Activated T-helper 1 cell treated with anti-CD3 and anti-CD28 coated beads, Interleukin-2, amount 50 U/mL, for 16 hours (primary cell): Measurements from ENCODE around the gene KCNJ12.
"Not testable (repeated sequence)": the region's sequence is repeated elsewhere in the genome, so short reads cannot be mapped to it uniquely, and the experiment has no call there.

Experiments
- DNase-seq, 2 donors: peaks; one replicate each; pipeline ENCODE4 v3.0.0-alpha.2; 2020; ENCODE audit warnings: low read depth in 1 of 2, low spot score in 1 of 2

Gene KCNJ12

GRCh38 chr17:21405904-21406400 lies 29.8 kb downstream of the KCNJ12 start:
- DNase-seq: not testable (repeated sequence)

DNA sequence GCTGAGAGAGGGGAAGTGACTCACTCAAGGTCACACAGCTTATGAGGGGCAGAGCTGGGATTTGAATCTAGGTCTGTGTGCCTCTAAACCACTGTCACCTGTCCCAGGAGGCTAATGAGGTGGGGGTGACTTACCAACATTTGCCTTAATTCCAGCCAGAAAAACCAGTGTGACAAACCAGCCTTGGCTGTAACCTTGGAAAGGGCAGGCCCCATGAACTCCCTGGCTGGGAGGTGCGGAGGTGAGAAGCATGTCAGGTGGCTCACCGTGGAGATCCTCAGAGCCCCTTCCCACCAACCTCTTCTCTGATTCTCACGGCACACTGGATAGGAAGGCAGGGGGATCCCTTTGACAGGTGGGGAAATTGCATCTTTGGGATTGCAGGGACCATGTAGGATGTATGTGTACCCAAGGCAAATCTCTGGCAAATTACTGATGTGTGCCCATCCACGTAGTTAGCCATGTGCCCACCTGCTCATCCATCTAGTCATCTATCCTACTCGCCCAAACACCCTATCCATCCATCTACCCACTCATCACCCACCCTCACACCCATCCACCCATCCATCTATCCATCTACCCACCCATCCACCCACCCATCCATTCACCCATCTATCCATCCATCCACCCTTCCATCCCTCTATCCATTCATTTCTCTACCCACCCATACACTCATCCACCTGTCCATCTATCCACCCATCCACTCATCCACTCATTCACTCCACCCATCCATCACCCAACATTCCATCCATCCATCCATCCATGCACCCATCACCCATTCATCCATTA lies 30.7 kb downstream of the KCNJ12 start:
- not testable (repeated sequence) for DNase-seq

GRCh38 chr17:21407752-21408151 lies 31.6 kb downstream of the KCNJ12 start:
- DNase-seq: not testable (repeated sequence)

DNA sequence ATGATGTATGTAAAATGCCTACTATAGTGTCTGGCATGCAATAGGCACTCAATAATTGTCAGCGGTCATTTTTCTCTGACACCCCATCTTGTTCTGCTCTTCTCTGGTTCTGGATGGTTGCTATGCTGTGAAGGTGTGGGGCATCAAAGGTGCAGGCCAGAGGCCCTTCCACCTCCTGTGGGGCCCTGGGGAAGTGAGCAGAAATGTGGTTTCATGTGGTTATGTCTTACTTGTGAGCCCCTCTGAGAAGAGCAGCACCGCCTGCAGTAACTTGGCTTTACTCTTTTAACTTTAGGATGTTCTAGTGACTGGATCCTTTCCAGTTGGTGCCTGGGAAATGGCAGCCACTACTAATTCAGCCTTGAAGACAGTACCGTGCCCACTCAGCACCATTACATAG lies 32.1 kb downstream of the KCNJ12 start:
- DNase-seq: not testable (repeated sequence)

GRCh38 chr17:21408766-21409300 lies 32.7 kb downstream of the KCNJ12 start:
- DNase-seq: not testable (repeated sequence)

GRCh38 chr17:21409388-21409787 lies 33.2 kb downstream of the KCNJ12 start:
- DNase-seq: not testable (repeated sequence)

GRCh38 chr17:21409971-21410370 lies 33.8 kb downstream of the KCNJ12 start:
- not testable (repeated sequence) for DNase-seq

DNA sequence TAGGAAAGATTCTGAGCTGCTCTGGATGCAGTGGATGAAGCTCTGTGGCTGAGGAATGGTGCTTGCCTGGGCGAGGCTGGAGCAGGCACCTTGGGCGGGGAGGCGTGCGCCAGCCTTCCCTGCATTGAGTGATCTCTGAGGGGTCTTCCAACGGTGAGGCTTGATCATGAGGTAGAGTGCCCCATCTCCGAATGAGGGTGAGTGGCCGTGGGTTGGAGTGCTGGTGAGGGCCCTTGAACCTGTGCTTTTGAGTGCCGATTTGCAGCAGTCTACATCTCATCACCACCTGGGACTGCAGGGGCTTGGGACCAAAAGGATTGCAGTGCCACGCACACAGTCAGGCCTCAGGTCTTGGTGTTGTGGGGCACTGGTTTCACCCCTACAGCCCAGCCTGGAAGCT lies 34.2 kb downstream of the KCNJ12 start:
- not testable (repeated sequence) for DNase-seq

DNA sequence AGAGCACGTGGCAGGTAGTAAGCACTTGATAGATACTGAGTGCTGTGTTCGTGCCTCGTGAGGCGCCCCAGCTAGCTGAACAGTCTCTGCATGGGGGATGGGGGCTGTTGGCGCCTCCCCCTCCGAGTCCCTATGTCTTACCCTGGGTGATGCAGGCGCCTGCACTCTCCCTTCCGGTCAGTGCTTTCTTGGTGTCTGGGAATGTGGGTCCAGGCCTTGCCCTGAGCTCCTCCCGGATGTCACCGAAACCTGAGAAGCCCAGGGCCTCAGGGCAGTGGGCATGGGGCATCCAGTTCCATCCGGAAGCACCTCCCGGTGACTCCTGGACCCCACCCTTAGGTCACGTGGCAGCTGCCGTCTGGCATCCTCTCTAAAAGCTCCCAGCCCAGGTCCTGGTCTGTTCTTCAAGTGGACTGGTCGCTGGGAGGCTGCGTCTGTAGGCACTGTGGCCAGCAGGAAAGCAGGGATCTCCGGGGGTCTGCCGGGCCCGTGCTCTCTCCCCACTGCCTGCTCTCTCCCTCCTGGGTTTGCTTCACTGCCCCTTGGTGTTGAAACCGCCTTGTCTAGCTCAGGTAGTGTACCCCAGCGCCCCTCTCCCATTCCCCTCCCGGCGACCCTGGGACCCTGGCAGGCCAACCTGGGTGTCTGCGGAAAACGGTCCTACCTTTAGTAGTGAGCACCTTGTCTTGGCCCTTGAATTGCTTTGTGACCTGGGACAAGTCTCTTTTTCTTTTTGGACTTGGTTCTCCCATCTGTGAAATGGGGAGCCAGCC lies 34.9 kb downstream of the KCNJ12 start:
- not testable (repeated sequence) for DNase-seq

DNA sequence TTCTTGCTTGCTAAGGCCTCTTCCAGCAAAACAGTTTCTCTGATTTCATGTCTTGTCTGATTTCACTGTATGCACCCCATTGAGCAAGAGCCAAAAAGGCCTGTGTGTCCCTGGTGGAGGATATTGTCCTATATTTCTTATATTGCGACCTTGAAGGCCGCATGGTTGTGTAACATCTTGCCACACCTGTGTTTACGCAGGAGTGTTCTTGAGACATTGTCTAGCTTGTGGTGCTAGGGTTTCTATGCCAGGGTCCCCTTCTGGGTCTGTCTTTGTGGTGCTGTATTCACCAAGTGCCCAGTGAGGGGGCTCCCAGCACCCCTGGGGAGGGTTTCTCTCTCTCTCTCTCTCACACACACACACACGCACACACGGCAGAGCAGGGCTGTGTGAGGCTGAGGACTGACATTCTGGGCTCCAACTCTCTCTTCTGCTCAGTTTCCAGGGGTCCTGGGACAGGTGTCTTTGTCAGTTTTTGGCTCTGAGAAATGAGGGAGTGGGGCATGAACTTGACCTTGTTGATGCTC lies 35.6 kb downstream of the KCNJ12 start:
- DNase-seq: not testable (repeated sequence)

- DNase-seq: not testable (repeated sequence)
Observed at GRCh38 chr17:21412207-21412681, 36.1 kb downstream of the KCNJ12 start.

- not testable (repeated sequence) for DNase-seq
Observed at GRCh38 chr17:21413570-21414279, 37.6 kb downstream of the KCNJ12 start.

DNA sequence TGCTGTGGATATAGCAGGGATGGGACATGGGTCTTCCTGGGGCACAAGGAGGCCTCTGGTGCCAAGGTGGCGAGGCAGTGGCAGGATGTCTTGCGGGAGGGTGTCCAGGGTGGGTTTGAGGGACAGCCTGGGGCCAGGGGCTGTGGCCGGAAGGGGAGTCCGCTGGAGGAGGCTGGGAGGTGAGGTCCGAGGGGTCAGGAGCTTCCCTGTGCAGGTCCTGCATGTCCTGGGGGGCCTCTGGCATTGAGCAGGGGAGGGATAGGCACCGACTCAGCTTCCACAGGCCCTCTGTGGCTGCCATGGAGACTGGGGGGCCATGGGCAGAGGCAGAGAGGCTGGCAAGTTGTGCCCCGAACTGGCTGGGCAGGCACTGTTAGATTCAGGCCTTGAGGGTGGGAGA lies 38.5 kb downstream of the KCNJ12 start:
- not testable (repeated sequence) for DNase-seq

DNA sequence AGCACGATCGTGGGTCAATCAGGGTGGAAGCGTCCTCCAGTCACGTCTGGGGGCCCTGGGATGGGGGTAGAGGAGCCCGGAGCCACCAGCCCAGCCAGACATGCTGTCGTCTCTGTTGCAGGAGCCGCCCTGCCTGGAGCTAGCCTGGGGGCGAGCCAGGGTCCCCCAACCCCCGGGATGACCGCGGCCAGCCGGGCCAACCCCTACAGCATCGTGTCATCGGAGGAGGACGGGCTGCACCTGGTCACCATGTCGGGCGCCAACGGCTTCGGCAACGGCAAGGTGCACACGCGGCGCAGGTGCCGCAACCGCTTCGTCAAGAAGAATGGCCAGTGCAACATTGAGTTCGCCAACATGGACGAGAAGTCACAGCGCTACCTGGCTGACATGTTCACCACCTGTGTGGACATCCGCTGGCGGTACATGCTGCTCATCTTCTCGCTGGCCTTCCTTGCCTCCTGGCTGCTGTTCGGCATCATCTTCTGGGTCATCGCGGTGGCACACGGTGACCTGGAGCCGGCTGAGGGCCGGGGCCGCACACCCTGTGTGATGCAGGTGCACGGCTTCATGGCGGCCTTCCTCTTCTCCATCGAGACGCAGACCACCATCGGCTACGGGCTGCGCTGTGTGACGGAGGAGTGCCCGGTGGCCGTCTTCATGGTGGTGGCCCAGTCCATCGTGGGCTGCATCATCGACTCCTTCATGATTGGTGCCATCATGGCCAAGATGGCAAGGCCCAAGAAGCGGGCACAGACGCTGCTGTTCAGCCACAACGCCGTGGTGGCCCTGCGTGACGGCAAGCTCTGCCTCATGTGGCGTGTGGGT lies 39.2 kb downstream of the KCNJ12 start:
- DNase-seq: not testable (repeated sequence)

DNA sequence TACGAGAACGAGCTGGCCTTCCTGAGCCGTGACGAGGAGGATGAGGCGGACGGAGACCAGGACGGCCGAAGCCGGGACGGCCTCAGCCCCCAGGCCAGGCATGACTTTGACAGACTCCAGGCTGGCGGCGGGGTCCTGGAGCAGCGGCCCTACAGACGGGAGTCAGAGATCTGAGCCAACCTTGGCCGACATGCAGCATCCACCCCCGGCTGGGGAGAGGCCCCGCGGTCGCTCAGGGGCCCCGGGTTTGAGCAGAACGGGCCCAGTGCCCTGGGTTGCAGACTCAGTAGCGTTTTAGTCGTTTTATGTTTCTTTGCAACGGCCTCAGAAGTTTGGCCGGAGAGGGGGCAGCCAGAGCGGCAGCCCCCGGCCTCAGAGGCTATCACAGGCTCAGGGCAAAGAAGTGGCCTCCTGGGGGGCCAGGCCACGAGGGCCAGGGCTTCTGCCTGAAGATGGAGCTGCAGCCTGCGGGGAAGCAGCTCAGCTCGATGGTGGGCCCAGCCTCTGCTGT lies 40.4 kb downstream of the KCNJ12 start:
- DNase-seq: not testable (repeated sequence)

- DNase-seq: not testable (repeated sequence)
Observed at GRCh38 chr17:21417349-21417748, 41.2 kb downstream of the KCNJ12 start.

GRCh38 chr17:21417921-21418320 lies 41.8 kb downstream of the KCNJ12 start:
- no peak for DNase-seq

- no peak for DNase-seq
Observed at GRCh38 chr17:21418446-21419298, 42.5 kb downstream of the KCNJ12 start.
